H9 (cell line): Measurements from ENCODE around the gene NGDN. TPM values are rescaled to one million over a fixed set of nuclear protein-coding genes. Genes with fewer than 3 reads are reported as not detected.

Experiments
- DNase-seq: peaks from one replicate; pipeline ENCODE4 v3.0.0-alpha.2; 2017
- H2AFZ ChIP-seq: one replicate; pipeline ENCODE4 v1.6.1; 2013; ENCODE audit warnings: mild to moderate bottlenecking, low read length, control low read depth, moderate library complexity
- H2AK5ac ChIP-seq: 2 replicates; pipeline ENCODE4 v1.6.1; 2013; ENCODE audit warnings: low read length, control low read depth, mixed read lengths; ENCODE audit not compliant: insufficient read length
- H2BK120ac ChIP-seq: one replicate; pipeline ENCODE4 v1.6.1; 2013; ENCODE audit warnings: low read depth, mild to moderate bottlenecking, low read length, control low read depth, inconsistent platforms; ENCODE audit not compliant: poor library complexity, severe bottlenecking
- H2BK12ac ChIP-seq: 2 replicates; pipeline ENCODE4 v1.6.1; 2013; ENCODE audit warnings: low read length, control low read depth, mixed read lengths, low read depth; ENCODE audit not compliant: insufficient read length
- H2BK15ac ChIP-seq: 2 replicates; pipeline ENCODE4 v1.6.1; 2013; ENCODE audit warnings: low read depth, low read length, control low read depth
- H2BK20ac ChIP-seq: one replicate; pipeline ENCODE4 v1.6.1; 2013; ENCODE audit warnings: low read depth, mild to moderate bottlenecking, low read length, control low read depth, inconsistent platforms; ENCODE audit not compliant: poor library complexity, severe bottlenecking
- H2BK5ac ChIP-seq: 2 replicates; pipeline ENCODE4 v1.6.1; 2013; ENCODE audit warnings: low read length, control low read depth, mixed read lengths; ENCODE audit not compliant: insufficient read length
- H3K14ac ChIP-seq: 2 replicates; pipeline ENCODE4 v1.6.1; 2013; ENCODE audit warnings: low read length, control low read depth; ENCODE audit not compliant: insufficient read depth
- H3K18ac ChIP-seq: 2 replicates; pipeline ENCODE4 v1.6.1; 2013; ENCODE audit warnings: low read depth, mild to moderate bottlenecking, mixed read lengths, low read length, control low read depth; ENCODE audit not compliant: insufficient read length
- H3K23ac ChIP-seq: 2 replicates; pipeline ENCODE4 v1.6.1; 2013; ENCODE audit warnings: low read length, control low read depth, mixed read lengths, low read depth; ENCODE audit not compliant: insufficient read length
- H3K23me2 ChIP-seq: 2 replicates; pipeline ENCODE4 v1.6.1; 2013; ENCODE audit warnings: low read depth, mild to moderate bottlenecking, mixed read lengths, low read length, control low read depth; ENCODE audit not compliant: insufficient read length, poor library complexity, severe bottlenecking
- H3K27ac ChIP-seq: 2 replicates; pipeline ENCODE4 v1.5.1; 2013; ENCODE audit warnings: low read length, control low read depth, mixed read lengths, low read depth; ENCODE audit not compliant: insufficient read length
- H3K27me3 ChIP-seq: 2 replicates; pipeline ENCODE4 v1.6.1; 2013; ENCODE audit warnings: low read length, control low read depth, inconsistent platforms; ENCODE audit not compliant: insufficient read depth
- H3K4ac ChIP-seq: 2 replicates; pipeline ENCODE4 v1.6.1; 2013; ENCODE audit warnings: low read depth, mild to moderate bottlenecking, control low read depth, inconsistent platforms, low read length, moderate library complexity
- H3K4me1 ChIP-seq: 2 replicates; pipeline ENCODE4 v1.6.1; 2013; ENCODE audit warnings: low read length, control low read depth, inconsistent platforms; ENCODE audit not compliant: insufficient read depth
- H3K4me2 ChIP-seq: 2 replicates; pipeline ENCODE4 v1.6.1; 2013; ENCODE audit warnings: low read length, control low read depth, mixed read lengths; ENCODE audit not compliant: insufficient read length, insufficient read depth
- H3K56ac ChIP-seq: 2 replicates; pipeline ENCODE4 v1.6.1; 2013; ENCODE audit warnings: low read depth, mild to moderate bottlenecking, mixed read lengths, low read length, control low read depth; ENCODE audit not compliant: insufficient read length
- H3K79me1 ChIP-seq: 2 replicates; pipeline ENCODE4 v1.6.1; 2013; ENCODE audit warnings: low read depth, mild to moderate bottlenecking, moderate library complexity, low read length, control low read depth, inconsistent platforms; ENCODE audit not compliant: insufficient read depth, poor library complexity, severe bottlenecking
- H3K79me2 ChIP-seq: 2 replicates; pipeline ENCODE4 v1.6.1; 2013; ENCODE audit warnings: low read length, control low read depth, inconsistent platforms; ENCODE audit not compliant: insufficient read depth
- H3K9ac ChIP-seq: 2 replicates; pipeline ENCODE4 v1.6.1; 2013; ENCODE audit warnings: low read length, control low read depth, mixed read lengths; ENCODE audit not compliant: insufficient read length; ENCODE audit errors: extremely low read depth
- H3K9me3 ChIP-seq: one replicate; pipeline ENCODE4 v1.6.1; 2013; ENCODE audit warnings: low read depth, low read length, inconsistent platforms; ENCODE audit not compliant: control insufficient read depth
- H3T11ph ChIP-seq: one replicate; pipeline ENCODE4 v1.6.1; 2013; ENCODE audit warnings: mild to moderate bottlenecking, low read length, control low read depth, inconsistent platforms
- H4K20me1 ChIP-seq: one replicate; pipeline ENCODE4 v1.6.1; 2013; ENCODE audit not compliant: control insufficient read depth, insufficient read length, insufficient read depth
- H4K5ac ChIP-seq: 2 replicates; pipeline ENCODE4 v1.6.1; 2013; ENCODE audit warnings: low read depth, mild to moderate bottlenecking, mixed read lengths, low read length, control low read depth; ENCODE audit not compliant: insufficient read length
- H4K8ac ChIP-seq: replicated peaks from 2 replicates; pipeline ENCODE4 v1.6.1; 2013; ENCODE audit warnings: low read length, control low read depth, mixed read lengths, low read depth; ENCODE audit not compliant: insufficient read length
- H4K91ac ChIP-seq: 2 replicates; pipeline ENCODE4 v1.6.1; 2013; ENCODE audit warnings: low read depth, mild to moderate bottlenecking, moderate library complexity, mixed read lengths, low read length, control low read depth; ENCODE audit not compliant: insufficient read length
- H3K27ac Mint-ChIP-seq, 3 experiments: 2 replicates in 2 of 3; 3 replicates in 1 of 3; pipeline ENCODE4 v1.8.0; 2020 to 2021; ENCODE audit warnings: mixed read lengths in 3 of 3, mild to moderate bottlenecking in 1 of 3, moderate library complexity in 1 of 3
- H3K27me3 Mint-ChIP-seq: 2 replicates; pipeline ENCODE4 v1.8.0; 2021; ENCODE audit warnings: low read depth, mild to moderate bottlenecking, moderate library complexity, mixed read lengths
- H3K36me3 Mint-ChIP-seq, 3 experiments: 2 replicates in 2 of 3; 3 replicates in 1 of 3; pipeline ENCODE4 v1.8.0; 2020 to 2021; ENCODE audit warnings: low read depth in 3 of 3, mixed read lengths in 3 of 3; ENCODE audit not compliant: insufficient read depth in 1 of 3
- H3K4me1 Mint-ChIP-seq, 2 experiments: 2 replicates each; pipeline ENCODE4 v1.8.0; 2020; ENCODE audit warnings: mixed read lengths in 2 of 2
- H3K4me3 Mint-ChIP-seq, 2 experiments: 2 replicates in 1 of 2; 3 replicates in 1 of 2; pipeline ENCODE4 v1.8.0; 2020 to 2021; ENCODE audit warnings: mild to moderate bottlenecking in 2 of 2, mixed read lengths in 2 of 2, moderate library complexity in 1 of 2
- H3K9me3 Mint-ChIP-seq, 2 experiments: 2 replicates in 1 of 2; 3 replicates in 1 of 2; pipeline ENCODE4 v1.8.0; 2020; ENCODE audit warnings: mild to moderate bottlenecking in 2 of 2, mixed read lengths in 2 of 2, moderate library complexity in 1 of 2
- CTCF ChIP-seq: fragments of 200-600 bp; sonication (generic); conservative IDR thresholded peaks from 3 replicates; pipeline ENCODE4 v1.8.0; 2021; ENCODE audit warnings: antibody characterized with exemption, mild to moderate bottlenecking
- WGBS: extraction: QIAGEN DNeasy Blood & Tissue Kit; methylation state at CpG from one replicate; pipeline ENCODE4 v1.1.7; 2013; ENCODE audit warnings: missing lambda C conversion rate, low lambda C conversion rate, mixed read lengths; ENCODE audit not compliant: insufficient read length; ENCODE audit errors: extremely low coverage; 5-methylcytosine and 5-hydroxymethylcytosine counted together
- total RNA-seq: library from RNA; stranded (reverse); gene quantifications from 2 replicates; pipeline ENCODE4 v1.2.1, GENCODE V29; 2021

The NGDN gene
- total RNA-seq, 1 experiment from 2014 or later = 53.1 TPM

- no peak overlapping the region for H3K14ac ChIP-seq
- no peaks in the 10 kb centered on the region for H3K36me3 Mint-ChIP-seq
Observed at GRCh38 chr14:23452237-23452636, 17.3 kb upstream of the NGDN start.

More at GRCh38 chr14:23452237-23452636, 17.3 kb upstream of the NGDN start:
- Histone ChIP-seq H2BK20ac (no peak overlapping the region), H3K9me3 (no peaks in the 10 kb centered on the region), H3K79me1 (no peaks in the 10 kb centered on the region), H2AK5ac (no peak overlapping the region), H3K27me3 (no peaks in the 10 kb centered on the region), H2BK5ac (no peak overlapping the region), H3K56ac (no peak overlapping the region), H3K23ac (no peak overlapping the region), H2AFZ (no peak overlapping the region), H2BK12ac (no peak overlapping the region), H3K4me2 (no peak overlapping the region), H3K23me2 (no peaks in the 10 kb centered on the region), H3K9ac (no peak overlapping the region), H2BK120ac (no peak overlapping the region), H3K79me2 (no peaks in the 10 kb centered on the region), H3K4ac (no peak overlapping the region), H4K20me1 (no peaks in the 10 kb centered on the region), H3K4me1 (no peaks in the 10 kb centered on the region), H4K91ac (no peak overlapping the region), H4K5ac (no peak overlapping the region), H3K27ac (no peak overlapping the region), H3T11ph (no peak overlapping the region), H3K18ac (no peak overlapping the region), H2BK15ac (no peak overlapping the region), H4K8ac (no peak overlapping the region)
- no CpG with 5 or more reads among the region's 2 CpGs for WGBS
- no peak for DNase-seq
- H3K9me3 Mint-ChIP-seq = no peaks in the 10 kb centered on the region; a peak in 1 of 5 replicates
- H3K4me1 Mint-ChIP-seq = peaks cover 4 to 22% of the 10 kb centered on the region in 2 experiments; a peak in 2 of 4 replicates
- H3K27me3 Mint-ChIP-seq = peaks cover 8% of the 10 kb centered on the region
- no peak for TF ChIP-seq CTCF
- no peak overlapping the region for H3K4me3 Mint-ChIP-seq
- H3K27ac Mint-ChIP-seq = no peak overlapping the region
